Panc1 (cell line): ENCODE data around the gene MAPK14. TPM values are rescaled to one million over a fixed set of nuclear protein-coding genes. Genes with fewer than 3 reads are reported as not detected.

Experiments
- ATAC-seq: fragments of 200-7000 bp; cut with Tn5 transposase; 2 replicates; pipeline ENCODE4 v1.9.1; 2020; ENCODE audit warnings: mild to moderate bottlenecking, moderate library complexity
- BruUV-seq: library from RNA; stranded (reverse); fragments of 400-500 nt; replicated peaks from 2 replicates; lab custom pipeline; 2021; lab: Mats Ljungman, UMichigan
- CTCF ChIA-PET: fragments of 300-600 bp; sonication (Branson Sonifier 250); formaldehyde crosslinking; loops from one replicate; lab custom pipeline; 2022; ENCODE audit warnings: antibody characterized with exemption; lab: Charles Lee
- POLR2A ChIA-PET: fragments of 300-600 bp; sonication (Branson Sonifier 250); formaldehyde crosslinking; loops from one replicate; lab custom pipeline; 2022; ENCODE audit warnings: antibody characterized with exemption; lab: Charles Lee
- DNase-seq: peaks from one replicate; pipeline ENCODE4 v3.0.0-alpha.2; 2010; ENCODE audit warnings: low read depth, low spot score
- H3K27ac ChIP-seq: 2 replicates; pipeline ENCODE4 v1.5.1; 2011; ENCODE audit warnings: mild to moderate bottlenecking, low read length, inconsistent platforms
- H3K27me3 ChIP-seq: fragments of 200-500 bp; sonication (Bioruptor generic); 2 replicates; pipeline ENCODE4 v1.6.0; 2014; ENCODE audit warnings: low read length, inconsistent platforms; ENCODE audit not compliant: control insufficient read depth, insufficient read depth
- H3K36me3 ChIP-seq: fragments of 200-500 bp; sonication (Bioruptor generic); 2 replicates; pipeline ENCODE4 v1.5.1; 2014; ENCODE audit warnings: inconsistent platforms, mild to moderate bottlenecking, low read length, moderate library complexity; ENCODE audit not compliant: control insufficient read depth, insufficient read depth
- H3K4me1 ChIP-seq: 2 replicates; pipeline ENCODE4 v1.5.1; 2011; ENCODE audit warnings: inconsistent platforms, mild to moderate bottlenecking, low read length, moderate library complexity; ENCODE audit not compliant: control insufficient read depth, insufficient read depth
- H3K4me3 ChIP-seq, 2 experiments: 2 replicates each; pipeline ENCODE4 v1.5.1; 2011 to 2012; ENCODE audit warnings: low read depth in 2 of 2, low read length in 2 of 2, mild to moderate bottlenecking in 2 of 2, inconsistent platforms in 1 of 2, moderate library complexity in 1 of 2
- H3K9me3 ChIP-seq: fragments of 200-500 bp; sonication (Bioruptor generic); 2 replicates; pipeline ENCODE4 v1.5.1; 2014; ENCODE audit warnings: low read depth, mild to moderate bottlenecking, inconsistent platforms, low read length, moderate library complexity; ENCODE audit not compliant: control insufficient read depth, insufficient read depth
- CTCF ChIP-seq: fragments of 450-650 bp; IDR thresholded peaks from 2 replicates; pipeline ENCODE4 v1.5.1; 2017; ENCODE audit warnings: mild to moderate bottlenecking
- POLR2AphosphoS5 ChIP-seq: IDR thresholded peaks from 2 replicates; pipeline ENCODE4 v1.6.1; 2012; ENCODE audit warnings: mild to moderate bottlenecking, low read depth, low read length, moderate library complexity
- REST ChIP-seq, 2 experiments: IDR thresholded peaks; 2 replicates each; pipeline ENCODE4 v1.6.1; 2011 to 2012; ENCODE audit warnings: low read depth in 2 of 2, control low read depth in 1 of 2, low read length in 1 of 2, mild to moderate bottlenecking in 1 of 2, moderate library complexity in 1 of 2; ENCODE audit not compliant: insufficient read depth in 1 of 2
- SIN3A ChIP-seq: IDR thresholded peaks from 2 replicates; pipeline ENCODE4 v1.6.1; 2012; ENCODE audit warnings: low read depth, mild to moderate bottlenecking, low read length, moderate library complexity, borderline replicate concordance; ENCODE audit not compliant: insufficient read depth
- TCF7L2 ChIP-seq: IDR thresholded peaks from 2 replicates; pipeline ENCODE4 v1.6.1; 2011; ENCODE audit warnings: mild to moderate bottlenecking, low read depth, low read length, inconsistent platforms
- in situ Hi-C: cut with HindIII; loops from 2 replicates; pipeline ENCODE4 v1.10.0; 2016; ENCODE audit warnings: low sequenced_read_pairs, low pct_unique_long_range_greater_than_20kb
- intact Hi-C: fragments of 100-400 bp; cut with micrococcal nuclease; formaldehyde crosslinking; loops from one replicate; pipeline ENCODE4 v1.10.0; 2022; ENCODE audit not compliant: unreplicated experiment
- total RNA-seq: library from RNA; stranded (reverse); gene quantifications from one replicate; pipeline ENCODE4 v1.2.1, GENCODE V29; 2021; ENCODE audit not compliant: unreplicated experiment

MAPK14 gene
- total RNA-seq, 1 experiment from 2014 or later = 42.3 TPM

GRCh38 chr6:36049582-36049981 is 22.0 kb downstream of the MAPK14 start:
- Histone ChIP-seq H3K27me3 (no peaks in the 10 kb centered on the region), H3K9me3 (no peaks in the 10 kb centered on the region), H3K36me3 (peaks cover 4% of the 10 kb centered on the region; the same call in 1 of the 2 replicates), H3K27ac (no peak overlapping the region), H3K4me1 (no peaks in the 10 kb centered on the region), H3K4me3 (no peak overlapping the region)
- BruUV-seq = no TSS peak
- ATAC-seq (no peak), DNase-seq (no peak)
- in situ Hi-C loops (no loop called here), intact Hi-C loops (no loop called here)
- POLR2A ChIA-PET = no interaction called here
- TF ChIP-seq REST (IDR thresholded peaks at IDR 0.05; ENCODE audit: insufficient read depth in 1 of 2, low read depth in 2 of 2, low read length in 1 of 2) (no peak), CTCF (no peak), SIN3A (no peak), POLR2AphosphoS5 (no peak), TCF7L2 (no peak)
- CTCF ChIA-PET = no interaction called here

GRCh38 chr6:36050305-36050704 is 22.7 kb downstream of the MAPK14 start:
- Histone ChIP-seq H3K4me3 (no peak overlapping the region), H3K27me3 (no peaks in the 10 kb centered on the region), H3K4me1 (no peaks in the 10 kb centered on the region), H3K9me3 (no peaks in the 10 kb centered on the region), H3K27ac (no peak overlapping the region), H3K36me3 (peaks cover 4% of the 10 kb centered on the region; the same call in 1 of the 2 replicates)
- ATAC-seq (no peak), DNase-seq (no peak)
- TF ChIP-seq CTCF (no peak), REST (IDR thresholded peaks at IDR 0.05; ENCODE audit: insufficient read depth in 1 of 2, low read depth in 2 of 2, low read length in 1 of 2) (no peak), SIN3A (no peak), POLR2AphosphoS5 (no peak), TCF7L2 (no peak)
- BruUV-seq = no TSS peak
- in situ Hi-C loops = no loop called here
- CTCF ChIA-PET = no interaction called here
- intact Hi-C loops = no loop called here
- POLR2A ChIA-PET = no interaction called here
